NCI-H1092 (cell line): ENCODE data around the gene TMEM42.

Experiments used
- DNase-seq: peaks from one replicate; lab custom pipeline; 2025; lab: John Stamatoyannopoulos, UW

TMEM42 gene

DNA sequence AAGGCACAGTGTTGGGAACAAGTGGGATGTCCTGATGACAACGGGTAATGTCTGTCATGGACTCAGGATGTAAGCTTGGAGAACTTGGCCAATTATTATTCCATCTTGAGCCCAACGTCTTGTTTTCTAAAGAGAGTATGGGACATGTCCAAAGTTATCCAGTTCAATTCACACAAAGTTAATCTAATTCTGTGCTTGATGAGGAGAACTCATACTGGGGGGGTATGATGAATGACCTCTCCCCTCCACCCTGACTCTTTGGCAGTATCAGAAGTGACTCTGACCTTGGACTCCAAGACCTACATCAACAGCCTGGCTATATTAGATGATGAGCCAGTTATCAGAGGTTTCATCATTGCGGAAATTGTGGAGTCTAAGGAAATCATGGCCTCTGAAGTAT is 49.0 kb downstream of the TMEM42 start:
- DNase-seq: no peak

- DNase-seq: peak; percentile 19
These were observed 52.3 kb downstream of the TMEM42 start for GRCh38 chr3:44913868-44914468.

DNA sequence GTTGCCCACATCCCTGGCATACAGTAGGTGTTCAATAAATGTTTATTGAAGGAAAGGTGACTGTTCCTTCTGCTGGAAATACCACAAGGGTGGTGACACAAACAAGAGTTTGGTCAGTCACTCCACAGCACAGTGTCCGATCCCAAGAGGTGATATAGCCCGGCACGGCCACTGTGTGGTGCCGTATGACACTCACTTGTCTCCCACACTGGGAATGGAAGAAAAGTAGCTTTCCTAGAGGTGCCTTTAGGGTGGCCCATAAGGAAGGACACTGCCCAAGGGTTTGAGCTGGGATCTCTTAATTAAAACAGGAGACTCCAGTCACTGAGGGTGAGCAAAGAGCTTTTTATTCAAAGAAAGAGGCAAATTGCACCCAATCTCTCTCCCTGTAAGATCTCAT is 53.2 kb downstream of the TMEM42 start:
- DNase-seq: no peak
